A549 treated with GW870086 at 1 μM for 4 hours (cell line): Measurements from ENCODE around the gene TAS2R46. TPM values are rescaled to one million over a fixed set of nuclear protein-coding genes. Genes with fewer than 3 reads are reported as not detected.

ENCODE experiments used
- total RNA-seq: library from RNA; stranded (reverse); fragments of 200-300 nt; extraction: Qiagen RNA extraction; gene quantifications from 5 replicates; pipeline ENCODE4 v1.2.3, GENCODE V29; 2022; ENCODE audit warnings: low read depth

TAS2R46 gene
- total RNA-seq: not detected in 5 replicates

GRCh38 chr12:11062194-11062593, at the start of gene TAS2R46:
Gene TAS2R46 (minus strand): TSS chr12:11062294. CDS start chr12:11062294, 0 bp downstream.

GRCh38 chr12:11092128-11092527, 30.0 kb upstream of the TAS2R46 start, which contains the start of gene TAS2R43:
Gene TAS2R43 (minus strand): TSS chr12:11092313. CDS start chr12:11092229, 84 bp downstream.

GRCh38 chr12:11031307-11031706, 30.8 kb downstream of the TAS2R46 start, which contains the start of gene TAS2R31:
Gene TAS2R31 (minus strand): TSS chr12:11031407. CDS start chr12:11031335, 72 bp downstream.

GRCh38 chr12:11022520-11022919, 39.6 kb downstream of the TAS2R46 start, which contains the start of gene TAS2R19:
Gene TAS2R19 (minus strand): TSS chr12:11022620. CDS start chr12:11022571, 49 bp downstream.

Other genes with a start within 250 kb of the TAS2R46 start
- not detected in 5 replicates for gene TAS2R10, start 235.9 kb downstream of the TAS2R46 start, total RNA-seq
- gene PRR4, start 212.8 kb downstream of the TAS2R46 start, total RNA-seq: 0.51 to 4.2 TPM (median 2.0 TPM) in 5 replicates
- gene PRH1, start 178.0 kb downstream of the TAS2R46 start, total RNA-seq: 1.6 to 4.1 TPM (median 2.8 TPM) in 5 replicates
- not detected in 5 replicates for gene TAS2R13, start 152.7 kb downstream of the TAS2R46 start, total RNA-seq
- gene PRH2, start 133.1 kb downstream of the TAS2R46 start, total RNA-seq: not detected in 5 replicates
- gene TAS2R14, start 123.0 kb downstream of the TAS2R46 start, total RNA-seq: 0.43 to 0.61 TPM (median 0.56 TPM) in 5 replicates
- not detected in 5 replicates for gene TAS2R50, start 75.4 kb downstream of the TAS2R46 start, total RNA-seq
- gene TAS2R20, start 64.0 kb downstream of the TAS2R46 start, total RNA-seq: 0.09 to 0.21 TPM in 2 of 5 replicates, not detected in the others
- gene TAS2R19, start 39.7 kb downstream of the TAS2R46 start, total RNA-seq: 0.15 TPM in 1 of 5 replicates, not detected in the others
- gene TAS2R31, start 30.9 kb downstream of the TAS2R46 start, total RNA-seq: 0.13 to 0.15 TPM in 2 of 5 replicates, not detected in the others
- not detected in 5 replicates for gene TAS2R43, start 30.0 kb upstream of the TAS2R46 start, total RNA-seq
- gene TAS2R30, start 72.3 kb upstream of the TAS2R46 start, total RNA-seq: not detected in 5 replicates
- gene SMIM10L1, start 108.9 kb upstream of the TAS2R46 start, total RNA-seq: 7.9 to 8.9 TPM (median 8.3 TPM) in 5 replicates
- not detected in 5 replicates for gene TAS2R42, start 124.6 kb upstream of the TAS2R46 start, total RNA-seq
- not detected in 5 replicates for gene PRB3, start 207.4 kb upstream of the TAS2R46 start, total RNA-seq
- not detected in 5 replicates for gene PRB4, start 248.1 kb upstream of the TAS2R46 start, total RNA-seq